Fibroblast of mammary gland (primary cell): Measurements from ENCODE around the gene FNBP1L.

Experiments used
- DNase-seq: peaks from one replicate; pipeline ENCODE4 v3.0.0-alpha.2; 2010; ENCODE audit warnings: low read depth
- H3K4me3 ChIP-seq: 2 replicates; pipeline ENCODE4 v1.5.1; 2011; ENCODE audit warnings: low read depth, mild to moderate bottlenecking, low read length, moderate library complexity; ENCODE audit not compliant: control insufficient read depth
- TF ChIP-seq, protein P1 (sequence below): conservative IDR thresholded peaks from 2 replicates; pipeline ENCODE4 v1.5.1; 2011; ENCODE audit warnings: low read depth, low read length, inconsistent platforms; ENCODE audit not compliant: control insufficient read depth, insufficient read depth

The FNBP1L gene

DNA sequence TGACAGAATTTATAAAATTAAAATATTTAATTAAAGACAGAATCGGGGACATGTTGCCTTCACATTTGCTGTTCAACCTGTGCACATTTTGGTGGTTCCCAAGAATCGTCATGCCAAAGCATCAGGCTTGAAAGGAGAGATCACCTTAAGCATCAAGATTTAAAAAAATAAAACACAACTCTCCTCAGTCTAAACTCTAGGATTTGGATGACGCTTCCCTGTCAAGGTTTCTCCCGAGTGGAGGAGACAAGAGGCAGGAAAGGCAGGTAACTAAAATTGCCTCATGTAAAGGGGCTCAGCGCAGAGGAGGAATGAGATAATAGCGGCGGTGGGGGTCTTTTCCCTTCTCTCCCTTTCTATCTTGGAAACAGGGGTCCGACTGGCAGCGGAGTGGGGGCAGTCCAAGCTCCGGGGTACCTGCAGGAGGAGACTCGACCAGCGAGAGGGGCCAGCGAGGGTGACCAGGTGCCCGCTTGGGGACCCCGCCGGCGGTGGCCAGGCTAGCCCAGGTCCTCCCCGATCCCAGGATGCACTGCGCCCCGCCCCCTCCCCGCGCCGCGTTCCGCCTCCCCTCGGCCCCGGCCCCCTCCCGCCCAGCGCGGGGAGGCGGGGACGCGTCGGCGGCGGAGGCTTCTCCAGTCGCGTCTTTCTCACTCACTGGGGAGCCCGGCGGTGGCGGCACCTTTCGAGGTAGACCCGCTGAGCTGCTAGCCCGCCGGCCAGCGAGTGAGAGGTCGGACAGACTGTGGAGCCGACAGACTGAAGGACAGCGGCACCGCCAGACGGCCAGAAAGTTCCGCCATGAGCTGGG lies at the start of gene FNBP1L:
Gene FNBP1L (plus strand): TSS at position 638 of the 811 bp plus-strand sequence. CDS start 164 bp downstream, at position 802.
- peak within 1 kb of the TSS; percentile 64 for H3K4me3 ChIP-seq
- DNase-seq = peak; percentile 38
- TF ChIP-seq, protein P1, sequence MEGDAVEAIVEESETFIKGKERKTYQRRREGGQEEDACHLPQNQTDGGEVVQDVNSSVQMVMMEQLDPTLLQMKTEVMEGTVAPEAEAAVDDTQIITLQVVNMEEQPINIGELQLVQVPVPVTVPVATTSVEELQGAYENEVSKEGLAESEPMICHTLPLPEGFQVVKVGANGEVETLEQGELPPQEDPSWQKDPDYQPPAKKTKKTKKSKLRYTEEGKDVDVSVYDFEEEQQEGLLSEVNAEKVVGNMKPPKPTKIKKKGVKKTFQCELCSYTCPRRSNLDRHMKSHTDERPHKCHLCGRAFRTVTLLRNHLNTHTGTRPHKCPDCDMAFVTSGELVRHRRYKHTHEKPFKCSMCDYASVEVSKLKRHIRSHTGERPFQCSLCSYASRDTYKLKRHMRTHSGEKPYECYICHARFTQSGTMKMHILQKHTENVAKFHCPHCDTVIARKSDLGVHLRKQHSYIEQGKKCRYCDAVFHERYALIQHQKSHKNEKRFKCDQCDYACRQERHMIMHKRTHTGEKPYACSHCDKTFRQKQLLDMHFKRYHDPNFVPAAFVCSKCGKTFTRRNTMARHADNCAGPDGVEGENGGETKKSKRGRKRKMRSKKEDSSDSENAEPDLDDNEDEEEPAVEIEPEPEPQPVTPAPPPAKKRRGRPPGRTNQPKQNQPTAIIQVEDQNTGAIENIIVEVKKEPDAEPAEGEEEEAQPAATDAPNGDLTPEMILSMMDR = no peak

DNA sequence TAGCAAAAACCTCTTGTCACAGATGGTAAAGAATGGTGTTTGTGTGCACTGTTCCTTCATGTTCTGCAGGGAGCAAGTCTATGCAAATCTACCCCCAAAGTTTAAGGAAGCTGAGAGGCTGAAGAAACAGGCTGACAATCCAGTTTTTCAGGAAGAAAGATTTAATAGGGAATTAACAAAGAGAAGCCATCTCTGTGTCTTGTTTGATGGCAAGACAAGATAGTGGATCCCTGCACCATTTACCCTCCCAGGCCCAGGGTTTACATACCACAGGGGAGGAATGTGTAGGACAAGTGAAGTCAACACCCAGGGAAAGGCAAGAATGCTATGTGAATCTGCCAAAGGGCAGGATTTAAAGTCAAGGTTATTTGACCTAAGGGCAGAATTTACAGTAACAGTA lies 48.1 kb upstream of the FNBP1L start:
- DNase-seq = no peak
- TF ChIP-seq, protein P1 = no peak
- no peak overlapping the region for H3K4me3 ChIP-seq

GRCh38 chr1:93408203-93408602 lies 39.7 kb upstream of the FNBP1L start:
- TF ChIP-seq, protein P1 = no peak
- no peak for DNase-seq
- no peak overlapping the region for H3K4me3 ChIP-seq

DNA sequence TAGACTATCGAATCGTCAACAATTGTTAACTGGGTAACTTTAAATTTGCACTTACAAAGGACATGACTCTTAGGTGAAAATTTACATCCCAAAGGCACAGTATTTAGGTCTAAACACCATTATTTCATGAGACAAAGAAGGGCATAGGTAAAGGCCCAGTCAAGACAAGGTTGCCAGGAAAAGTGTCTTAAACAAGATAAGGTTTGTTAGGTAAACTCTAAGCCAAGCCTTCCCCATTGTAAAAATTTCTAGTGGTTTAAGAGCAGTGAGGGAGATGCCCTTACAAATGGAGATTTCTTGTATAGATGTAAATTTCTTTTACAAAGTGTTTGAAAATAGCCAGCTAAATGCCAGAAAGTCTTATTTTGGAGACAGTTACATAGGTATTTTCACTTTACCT lies 36.9 kb upstream of the FNBP1L start:
- TF ChIP-seq, protein P1 = no peak
- no peak overlapping the region for H3K4me3 ChIP-seq
- DNase-seq = no peak

- TF ChIP-seq, protein P1 = no peak
These were observed 33.2 kb upstream of the FNBP1L start for GRCh38 chr1:93414749-93415148.

DNA sequence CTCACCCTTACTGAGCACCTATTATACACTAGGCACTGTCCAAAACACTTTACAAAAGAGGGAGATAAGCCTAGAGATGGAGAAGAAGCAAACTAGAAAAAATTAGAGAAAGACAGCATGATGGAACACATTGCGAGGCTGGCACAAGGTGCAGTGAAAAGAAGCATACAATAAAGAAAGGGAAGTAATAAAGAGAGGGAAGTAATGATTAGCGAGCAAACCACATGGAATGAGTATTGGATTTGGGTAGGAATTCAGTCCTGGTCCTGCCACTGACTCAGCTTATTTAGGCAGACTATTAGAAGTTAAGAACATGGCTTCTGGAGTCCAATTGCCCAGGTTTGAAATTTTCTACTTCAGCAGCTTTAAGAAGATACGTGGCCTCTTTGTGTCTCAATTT lies 32.6 kb upstream of the FNBP1L start:
- no peak overlapping the region for H3K4me3 ChIP-seq
- TF ChIP-seq, protein P1 = no peak

More at GRCh38 chr1:93414749-93415148, 33.2 kb upstream of the FNBP1L start:
- no peak overlapping the region for H3K4me3 ChIP-seq
- no peak for DNase-seq

More for the DNA sequence above, 32.6 kb upstream of the FNBP1L start:
- DNase-seq = no peak
